Caco-2 (cell line): ENCODE data around the gene ADCY5. TPM values are rescaled to one million over a fixed set of nuclear protein-coding genes. Genes with fewer than 3 reads are reported as not detected.

Experiments
- BruUV-seq: library from RNA; stranded (reverse); fragments of 400-500 nt; replicated peaks from 2 replicates; lab custom pipeline; 2021; lab: Mats Ljungman, UMichigan
- CTCF ChIA-PET: fragments of 300-600 bp; sonication (Branson Sonifier 250); formaldehyde crosslinking; loops from one replicate; lab custom pipeline; 2022; ENCODE audit warnings: antibody characterized with exemption; lab: Charles Lee
- POLR2A ChIA-PET: fragments of 300-600 bp; sonication (Branson Sonifier 250); formaldehyde crosslinking; loops from one replicate; lab custom pipeline; 2022; ENCODE audit warnings: antibody characterized with exemption; lab: Charles Lee
- DNase-seq, 2 experiments: peaks; one replicate each; pipeline versions ENCODE4 v3.0.0 to v3.0.0-alpha.2; 2020 to 2022
- H3K27me3 ChIP-seq: replicated peaks from 2 replicates; pipeline ENCODE4 v1.6.0; 2011; ENCODE audit warnings: low read length; ENCODE audit not compliant: control insufficient read depth, insufficient read depth
- H3K36me3 ChIP-seq: 2 replicates; pipeline ENCODE4 v1.5.1; 2011; ENCODE audit warnings: low read length; ENCODE audit not compliant: control insufficient read depth, insufficient read depth
- H3K4me1 ChIP-seq: fragments of 250-450 bp; sonication (Bioruptor Pico); 2 replicates; pipeline ENCODE4 v1.5.1; 2020; ENCODE audit warnings: mild to moderate bottlenecking
- H3K4me3 ChIP-seq: 2 replicates; pipeline ENCODE4 v1.5.1; 2011; ENCODE audit warnings: low read depth, mild to moderate bottlenecking, control low read depth, low read length
- H3K9me3 ChIP-seq: fragments of 250-450 bp; sonication (Bioruptor Pico); 2 replicates; pipeline ENCODE4 v1.5.1; 2020; ENCODE audit warnings: mild to moderate bottlenecking, moderate library complexity
- H3K27ac Mint-ChIP-seq: one replicate; pipeline ENCODE4 v1.8.0; 2022; ENCODE audit warnings: mixed read lengths; ENCODE audit not compliant: unreplicated experiment
- H3K27me3 Mint-ChIP-seq: one replicate; pipeline ENCODE4 v1.8.0; 2022; ENCODE audit warnings: mixed read lengths; ENCODE audit not compliant: insufficient read depth, unreplicated experiment
- H3K36me3 Mint-ChIP-seq: one replicate; pipeline ENCODE4 v1.8.0; 2022; ENCODE audit warnings: mild to moderate bottlenecking, mixed read lengths; ENCODE audit not compliant: insufficient read depth, unreplicated experiment
- H3K4me1 Mint-ChIP-seq: one replicate; pipeline ENCODE4 v1.8.0; 2022; ENCODE audit warnings: low read depth, mixed read lengths; ENCODE audit not compliant: unreplicated experiment
- H3K4me3 Mint-ChIP-seq: one replicate; pipeline ENCODE4 v1.8.0; 2022; ENCODE audit warnings: mild to moderate bottlenecking, moderate library complexity, mixed read lengths; ENCODE audit not compliant: unreplicated experiment
- H3K9me3 Mint-ChIP-seq: one replicate; pipeline ENCODE4 v1.8.0; 2022; ENCODE audit warnings: mixed read lengths; ENCODE audit not compliant: unreplicated experiment
- CTCF ChIP-seq, 2 experiments: fragments of 200-600 bp in 1 of 2; IDR thresholded peaks; 1 replicate in 1 of 2; 2 replicates in 1 of 2; pipeline versions ENCODE4 v1.5.1 to v1.8.0; 2011 to 2022; ENCODE audit warnings: antibody characterized with exemption in 1 of 2, control low read depth in 1 of 2, inconsistent platforms in 1 of 2, low read depth in 1 of 2, low read length in 1 of 2, mild to moderate bottlenecking in 1 of 2, moderate library complexity in 1 of 2; ENCODE audit not compliant: insufficient read depth in 1 of 2, severe bottlenecking in 1 of 2, unreplicated experiment in 1 of 2
- intact Hi-C: fragments of 100-400 bp; cut with micrococcal nuclease; formaldehyde crosslinking; loops from one replicate; pipeline ENCODE4 v1.10.0; 2022; ENCODE audit not compliant: unreplicated experiment
- total RNA-seq: library from RNA; stranded (reverse); gene quantifications from 2 replicates; pipeline ENCODE4 v1.2.3, GENCODE V29; 2022

The ADCY5 gene
- total RNA-seq, 1 experiment from 2014 or later: 0.91 TPM

GRCh38 chr3:123289391-123290106 lies 159.3 kb downstream of the ADCY5 start:
- ChIA-PET CTCF (no interaction called here), POLR2A (no interaction called here)
- Mint-ChIP-seq H3K36me3 (no peaks in the 10 kb centered on the region), H3K27me3 (peaks cover 14% of the 10 kb centered on the region), H3K4me3 (no peak overlapping the region), H3K27ac (no peak overlapping the region), H3K4me1 (no peaks in the 10 kb centered on the region), H3K9me3 (no peaks in the 10 kb centered on the region)
- H3K4me1 ChIP-seq: no peaks in the 10 kb centered on the region
- BruUV-seq: no TSS peak
- no peak overlapping the region for H3K4me3 ChIP-seq
- no peak for TF ChIP-seq CTCF (IDR thresholded peaks at IDR 0.05; ENCODE audit: insufficient read depth in 1 of 2, low read depth in 1 of 2, low read length in 1 of 2, severe bottlenecking in 1 of 2, unreplicated experiment in 1 of 2)
- DNase-seq: no peak
- intact Hi-C loops: no loop called here
- H3K9me3 ChIP-seq: no peaks in the 10 kb centered on the region
- no peaks in the 10 kb centered on the region for H3K27me3 ChIP-seq
- H3K36me3 ChIP-seq: no peaks in the 10 kb centered on the region

- BruUV-seq: no TSS peak
- Histone ChIP-seq H3K9me3 (no peaks in the 10 kb centered on the region), H3K4me1 (no peaks in the 10 kb centered on the region), H3K4me3 (no peak overlapping the region), H3K36me3 (no peaks in the 10 kb centered on the region), H3K27me3 (no peaks in the 10 kb centered on the region)
- Mint-ChIP-seq H3K4me1 (no peaks in the 10 kb centered on the region), H3K4me3 (no peak overlapping the region), H3K36me3 (no peaks in the 10 kb centered on the region), H3K9me3 (no peaks in the 10 kb centered on the region), H3K27ac (no peak overlapping the region), H3K27me3 (peaks cover 3% of the 10 kb centered on the region)
- no peak for DNase-seq
- intact Hi-C loops: no loop called here
- TF ChIP-seq CTCF (IDR thresholded peaks at IDR 0.05; ENCODE audit: insufficient read depth in 1 of 2, low read depth in 1 of 2, low read length in 1 of 2, severe bottlenecking in 1 of 2, unreplicated experiment in 1 of 2): no peak
- ChIA-PET POLR2A (no interaction called here), CTCF (no interaction called here)
These were observed 161.0 kb downstream of the ADCY5 start for GRCh38 chr3:123287962-123288302.

GRCh38 chr3:123287051-123287961 lies 161.6 kb downstream of the ADCY5 start:
- POLR2A ChIA-PET: no interaction called here
- intact Hi-C loops: no loop called here
- Histone ChIP-seq H3K27me3 (no peaks in the 10 kb centered on the region), H3K4me1 (no peaks in the 10 kb centered on the region), H3K9me3 (no peaks in the 10 kb centered on the region), H3K4me3 (no peak overlapping the region), H3K36me3 (no peaks in the 10 kb centered on the region)
- no peak for TF ChIP-seq CTCF (IDR thresholded peaks at IDR 0.05; ENCODE audit: insufficient read depth in 1 of 2, low read depth in 1 of 2, low read length in 1 of 2, severe bottlenecking in 1 of 2, unreplicated experiment in 1 of 2)
- H3K36me3 Mint-ChIP-seq: no peaks in the 10 kb centered on the region
- H3K4me3 Mint-ChIP-seq: no peak overlapping the region
- no peak for DNase-seq
- no TSS peak for BruUV-seq
- H3K9me3 Mint-ChIP-seq: no peaks in the 10 kb centered on the region
- peaks cover 3% of the 10 kb centered on the region for H3K27me3 Mint-ChIP-seq
- no peak overlapping the region for H3K27ac Mint-ChIP-seq
- CTCF ChIA-PET: no interaction called here
- H3K4me1 Mint-ChIP-seq: no peaks in the 10 kb centered on the region
